ENCODE results near the gene NUP93.

DNA sequence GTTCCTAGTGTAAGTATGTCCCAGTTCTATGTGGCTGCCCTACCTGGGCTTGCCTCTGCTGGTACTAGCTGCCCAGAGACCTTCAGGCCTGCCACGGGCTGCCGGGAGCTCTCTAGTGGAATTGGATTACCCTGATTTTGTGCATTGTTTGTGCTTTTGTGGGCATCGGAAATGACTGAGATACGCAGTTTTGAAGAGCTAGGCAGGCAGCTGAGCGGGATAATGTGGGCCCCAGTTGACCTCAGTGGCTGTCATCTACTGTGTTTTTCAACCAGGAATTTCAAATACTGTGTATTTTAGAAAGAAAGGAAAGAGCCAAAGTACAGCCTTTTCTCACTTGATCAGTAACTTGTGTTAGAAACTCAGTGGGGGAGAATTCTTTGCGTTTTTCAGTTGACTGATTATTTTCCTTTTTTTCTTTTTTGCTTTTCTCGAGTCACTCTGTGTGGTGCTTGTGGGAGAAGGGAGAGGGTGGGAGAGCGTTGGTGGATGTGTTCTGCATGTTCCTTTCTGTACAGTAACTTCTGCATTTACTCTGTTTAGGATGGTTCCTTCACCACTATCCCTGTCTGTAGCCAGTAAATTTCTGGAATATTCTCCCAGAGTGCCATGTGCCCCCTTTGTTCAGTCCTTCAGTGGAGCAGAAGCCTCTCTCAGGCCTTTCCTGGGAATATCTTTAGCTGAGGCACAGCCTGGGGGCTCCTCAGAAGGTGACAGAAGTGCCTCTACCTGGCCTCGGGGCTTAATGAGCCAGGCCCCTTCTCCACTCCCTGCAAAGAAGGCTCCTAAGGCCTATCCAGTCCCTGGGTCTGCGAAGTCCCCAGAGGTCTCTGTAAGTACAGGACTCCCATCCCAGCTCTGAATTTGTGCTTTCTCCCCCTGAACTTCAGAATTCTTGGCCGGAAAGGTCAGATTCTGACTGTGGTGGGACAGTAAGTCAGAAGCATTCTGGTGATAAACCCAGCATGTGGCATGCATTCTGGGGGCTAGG lies 120.1 kb downstream of the NUP93 start:
- TF ChIP-seq, protein P1, sequence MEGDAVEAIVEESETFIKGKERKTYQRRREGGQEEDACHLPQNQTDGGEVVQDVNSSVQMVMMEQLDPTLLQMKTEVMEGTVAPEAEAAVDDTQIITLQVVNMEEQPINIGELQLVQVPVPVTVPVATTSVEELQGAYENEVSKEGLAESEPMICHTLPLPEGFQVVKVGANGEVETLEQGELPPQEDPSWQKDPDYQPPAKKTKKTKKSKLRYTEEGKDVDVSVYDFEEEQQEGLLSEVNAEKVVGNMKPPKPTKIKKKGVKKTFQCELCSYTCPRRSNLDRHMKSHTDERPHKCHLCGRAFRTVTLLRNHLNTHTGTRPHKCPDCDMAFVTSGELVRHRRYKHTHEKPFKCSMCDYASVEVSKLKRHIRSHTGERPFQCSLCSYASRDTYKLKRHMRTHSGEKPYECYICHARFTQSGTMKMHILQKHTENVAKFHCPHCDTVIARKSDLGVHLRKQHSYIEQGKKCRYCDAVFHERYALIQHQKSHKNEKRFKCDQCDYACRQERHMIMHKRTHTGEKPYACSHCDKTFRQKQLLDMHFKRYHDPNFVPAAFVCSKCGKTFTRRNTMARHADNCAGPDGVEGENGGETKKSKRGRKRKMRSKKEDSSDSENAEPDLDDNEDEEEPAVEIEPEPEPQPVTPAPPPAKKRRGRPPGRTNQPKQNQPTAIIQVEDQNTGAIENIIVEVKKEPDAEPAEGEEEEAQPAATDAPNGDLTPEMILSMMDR (conservative IDR thresholded peaks at IDR 0.05; ENCODE audit: low read depth in 2 of 2), result no peak
- no peak for TF ChIP-seq POLR2AphosphoS5 (IDR thresholded peaks at IDR 0.05; ENCODE audit: low read depth)
- TF ChIP-seq, protein P2, sequence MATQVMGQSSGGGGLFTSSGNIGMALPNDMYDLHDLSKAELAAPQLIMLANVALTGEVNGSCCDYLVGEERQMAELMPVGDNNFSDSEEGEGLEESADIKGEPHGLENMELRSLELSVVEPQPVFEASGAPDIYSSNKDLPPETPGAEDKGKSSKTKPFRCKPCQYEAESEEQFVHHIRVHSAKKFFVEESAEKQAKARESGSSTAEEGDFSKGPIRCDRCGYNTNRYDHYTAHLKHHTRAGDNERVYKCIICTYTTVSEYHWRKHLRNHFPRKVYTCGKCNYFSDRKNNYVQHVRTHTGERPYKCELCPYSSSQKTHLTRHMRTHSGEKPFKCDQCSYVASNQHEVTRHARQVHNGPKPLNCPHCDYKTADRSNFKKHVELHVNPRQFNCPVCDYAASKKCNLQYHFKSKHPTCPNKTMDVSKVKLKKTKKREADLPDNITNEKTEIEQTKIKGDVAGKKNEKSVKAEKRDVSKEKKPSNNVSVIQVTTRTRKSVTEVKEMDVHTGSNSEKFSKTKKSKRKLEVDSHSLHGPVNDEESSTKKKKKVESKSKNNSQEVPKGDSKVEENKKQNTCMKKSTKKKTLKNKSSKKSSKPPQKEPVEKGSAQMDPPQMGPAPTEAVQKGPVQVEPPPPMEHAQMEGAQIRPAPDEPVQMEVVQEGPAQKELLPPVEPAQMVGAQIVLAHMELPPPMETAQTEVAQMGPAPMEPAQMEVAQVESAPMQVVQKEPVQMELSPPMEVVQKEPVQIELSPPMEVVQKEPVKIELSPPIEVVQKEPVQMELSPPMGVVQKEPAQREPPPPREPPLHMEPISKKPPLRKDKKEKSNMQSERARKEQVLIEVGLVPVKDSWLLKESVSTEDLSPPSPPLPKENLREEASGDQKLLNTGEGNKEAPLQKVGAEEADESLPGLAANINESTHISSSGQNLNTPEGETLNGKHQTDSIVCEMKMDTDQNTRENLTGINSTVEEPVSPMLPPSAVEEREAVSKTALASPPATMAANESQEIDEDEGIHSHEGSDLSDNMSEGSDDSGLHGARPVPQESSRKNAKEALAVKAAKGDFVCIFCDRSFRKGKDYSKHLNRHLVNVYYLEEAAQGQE (IDR thresholded peaks at IDR 0.05; ENCODE audit: unreplicated experiment), result no peak

Data from GM23338 (cell line).